Fibroblast of pulmonary artery (primary cell): Measurements from ENCODE around the gene TAPBPL.
A peak's percentile ranks its signal among the peaks of the same experiment; 100 is the strongest.
"Not testable (repeated sequence)": the region's sequence is repeated elsewhere in the genome, so short reads cannot be mapped to it uniquely, and the experiment has no call there.

Experiments used
- DNase-seq: peaks from one replicate; pipeline ENCODE4 v3.0.0-alpha.2; 2010; ENCODE audit warnings: low read depth
- H3K4me3 ChIP-seq: replicated peaks from 2 replicates; pipeline ENCODE4 v1.5.1; 2011; ENCODE audit warnings: low read depth, mild to moderate bottlenecking, control low read depth, low read length, moderate library complexity
- CTCF ChIP-seq: IDR thresholded peaks from 2 replicates; pipeline ENCODE4 v1.5.1; 2011; ENCODE audit warnings: mild to moderate bottlenecking, control low read depth, low read length, inconsistent platforms; ENCODE audit errors: missing control alignments

The TAPBPL gene

DNA sequence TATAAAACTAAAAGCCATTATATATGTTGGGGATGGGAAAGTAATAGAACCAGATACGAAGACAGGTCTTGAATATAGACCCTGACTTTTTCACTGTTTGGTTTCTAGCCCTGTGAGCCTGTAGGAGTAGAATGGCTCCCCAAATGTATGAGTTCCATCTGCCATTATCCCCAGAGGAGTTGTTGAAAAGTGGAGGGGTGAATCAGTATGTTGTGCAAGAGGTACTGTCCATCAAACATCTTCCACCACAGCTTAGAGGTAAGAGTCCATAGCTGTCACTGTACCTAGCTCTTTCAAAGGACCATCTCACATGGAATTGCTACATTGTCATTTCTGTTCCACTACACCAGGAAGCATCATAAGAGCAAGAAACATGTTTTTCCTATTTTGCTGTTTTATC, 43.1 kb downstream of the TAPBPL start:
- TF ChIP-seq CTCF: no peak
- no peak for DNase-seq
- H3K4me3 ChIP-seq: peak overlapping the region; percentile 81

- DNase-seq, H3K4me3 ChIP-seq: not testable (repeated sequence)
These were observed 45.4 kb downstream of the TAPBPL start for GRCh38 chr12:6497291-6497690.

DNA sequence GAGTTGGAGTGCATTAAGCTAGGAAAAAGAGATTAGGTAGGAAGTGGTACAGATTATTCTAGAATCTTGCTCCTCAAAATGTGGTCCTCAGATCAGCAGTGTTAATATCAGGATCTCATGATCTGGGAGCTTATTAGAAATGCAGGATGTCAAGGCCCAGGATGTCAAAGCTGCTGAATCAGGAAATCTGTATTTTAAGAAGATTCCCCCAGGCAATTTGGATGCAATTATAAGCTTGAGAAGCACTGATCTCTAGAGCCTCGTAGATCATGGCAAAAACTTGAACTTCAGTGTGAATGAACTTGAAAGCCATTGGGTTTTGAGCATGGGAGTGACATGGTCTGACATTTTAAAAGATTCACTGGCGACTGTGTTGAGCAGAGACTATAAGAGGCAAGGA, 48.6 kb downstream of the TAPBPL start:
- DNase-seq: no peak
- TF ChIP-seq CTCF: no peak

GRCh38 chr12:6507102-6507998, 55.5 kb downstream of the TAPBPL start:
- peak; percentile 64 for DNase-seq
- no peak overlapping the region for H3K4me3 ChIP-seq
- no peak for TF ChIP-seq CTCF

More for the DNA sequence above, 48.6 kb downstream of the TAPBPL start:
- H3K4me3 ChIP-seq: no peak overlapping the region

DNA sequence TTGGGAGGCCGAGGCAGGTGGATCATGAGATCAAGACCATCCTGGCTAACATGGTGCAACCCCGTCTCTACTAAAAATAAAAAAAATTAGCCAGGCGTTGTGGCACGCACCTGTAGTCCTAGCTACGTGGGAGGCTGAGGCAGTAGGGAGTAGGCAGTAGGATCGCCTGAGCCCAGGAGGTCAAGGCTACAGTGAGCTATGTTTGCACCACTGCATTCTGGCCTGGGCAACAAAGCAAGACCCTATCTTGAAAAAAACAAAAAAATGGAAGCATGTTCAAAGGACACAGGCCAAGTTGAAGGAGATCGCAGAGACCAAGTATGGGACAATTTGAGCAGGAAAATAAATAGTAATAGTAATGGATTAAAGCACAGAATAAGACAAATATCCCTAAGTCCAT, 56.2 kb downstream of the TAPBPL start:
- H3K4me3 ChIP-seq: no peak overlapping the region
- DNase-seq: no peak
- TF ChIP-seq CTCF: no peak
